GM18907 (cell line): ENCODE data around the gene PPP2R5D.

Source experiments
- ATAC-seq: cut with Tn5 transposase; IDR thresholded peaks from one replicate; pipeline ENCODE4 v1.9.1; 2021; ENCODE audit warnings: mild to moderate bottlenecking, moderate library complexity; ENCODE audit not compliant: unreplicated experiment

PPP2R5D gene

GRCh38 chr6:43053545-43054205 lies 69.3 kb downstream of the PPP2R5D start, which contains the start of gene CUL7:
Gene CUL7 (minus strand): TSS chr6:43053851. CDS start chr6:43052788, 1,063 bp downstream.
- ATAC-seq: peak; percentile 78

DNA sequence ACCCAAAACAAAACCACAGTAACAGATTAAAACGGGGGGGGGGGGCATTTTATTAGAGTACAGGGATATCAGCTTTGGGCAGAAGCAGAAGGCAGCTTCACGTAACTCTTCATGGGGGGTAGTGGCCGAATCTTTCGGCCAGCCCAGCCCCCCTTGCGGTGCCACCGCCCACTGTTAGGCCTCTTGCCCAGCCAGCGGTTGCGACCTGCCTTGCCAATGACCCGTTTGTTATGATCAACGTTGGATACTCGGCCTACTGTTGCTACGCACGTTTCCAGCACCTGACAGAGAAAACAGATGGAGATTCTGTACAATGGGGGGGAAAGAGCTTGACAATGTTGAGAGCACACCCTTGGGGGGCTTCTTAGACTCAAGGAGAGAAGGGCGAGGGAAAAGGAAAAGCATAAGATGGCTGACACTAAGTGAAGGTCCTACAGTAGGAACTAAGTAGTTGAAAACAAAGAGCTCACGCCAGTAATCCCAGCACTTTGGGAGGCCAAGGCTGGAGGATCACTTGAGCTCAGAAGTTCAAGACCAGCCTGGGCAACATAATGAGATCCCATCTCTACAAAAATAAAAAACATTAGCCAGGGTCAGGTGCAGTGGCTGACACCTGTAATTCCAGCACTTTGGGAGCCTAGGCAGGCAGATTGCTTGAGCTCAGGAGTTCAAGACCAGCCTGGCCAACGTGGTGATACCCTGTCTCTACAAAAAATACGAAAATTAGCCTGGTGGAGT lies 70.0 kb downstream of the PPP2R5D start:
- ATAC-seq: no peak

DNA sequence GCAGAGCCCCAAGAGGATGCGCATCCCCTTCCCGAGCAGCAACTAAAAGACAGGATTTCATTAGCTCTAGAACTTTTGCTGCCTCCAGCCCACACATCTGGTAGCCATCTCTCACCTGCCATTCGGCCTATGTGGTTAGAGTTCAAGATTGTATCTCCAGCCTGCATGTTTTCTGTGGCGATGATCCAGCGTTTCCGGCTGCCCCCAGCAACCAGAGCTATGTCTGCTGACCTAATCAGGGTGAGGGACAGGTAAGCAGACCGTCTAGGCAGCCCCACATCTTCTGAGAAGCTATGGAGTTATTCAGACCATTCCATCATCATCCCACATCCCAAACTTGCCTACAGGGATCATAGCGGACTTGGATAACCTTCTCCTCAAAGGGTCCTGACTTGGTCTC lies 71.6 kb downstream of the PPP2R5D start:
- ATAC-seq: no peak

DNA sequence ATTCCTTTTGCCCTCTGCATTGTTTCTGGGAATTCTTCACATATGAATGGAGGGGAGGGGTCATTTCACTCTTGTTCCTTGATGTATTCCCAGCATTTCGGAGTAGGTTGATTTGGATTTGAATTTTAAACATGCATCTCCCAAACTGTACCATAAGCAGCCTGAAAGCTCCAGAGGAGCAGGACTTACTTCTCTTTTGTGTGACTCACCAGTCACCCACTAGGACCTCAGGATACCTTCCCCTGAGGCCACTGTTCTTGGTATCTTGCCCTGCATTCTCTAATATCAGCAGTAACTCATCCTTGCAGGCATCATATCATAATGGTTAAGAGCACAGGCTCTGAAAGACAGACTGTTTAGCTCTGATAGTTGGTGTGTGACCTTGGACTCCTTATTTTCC lies 74.2 kb downstream of the PPP2R5D start:
- ATAC-seq: no peak

GRCh38 chr6:43059168-43060033 lies 75.0 kb downstream of the PPP2R5D start, which contains the start of the genes KLC4 and MRPL2:
Gene KLC4 (plus strand): TSS chr6:43059631. CDS start chr6:43061336, 1,705 bp downstream.
Gene MRPL2 (minus strand): TSS chr6:43059434. CDS start chr6:43059381, 53 bp downstream.
- ATAC-seq: peak; percentile 90

GRCh38 chr6:43060034-43060754 lies 75.8 kb downstream of the PPP2R5D start:
- no peak for ATAC-seq

GRCh38 chr6:43060755-43061633 lies 76.6 kb downstream of the PPP2R5D start:
- ATAC-seq: no peak

DNA sequence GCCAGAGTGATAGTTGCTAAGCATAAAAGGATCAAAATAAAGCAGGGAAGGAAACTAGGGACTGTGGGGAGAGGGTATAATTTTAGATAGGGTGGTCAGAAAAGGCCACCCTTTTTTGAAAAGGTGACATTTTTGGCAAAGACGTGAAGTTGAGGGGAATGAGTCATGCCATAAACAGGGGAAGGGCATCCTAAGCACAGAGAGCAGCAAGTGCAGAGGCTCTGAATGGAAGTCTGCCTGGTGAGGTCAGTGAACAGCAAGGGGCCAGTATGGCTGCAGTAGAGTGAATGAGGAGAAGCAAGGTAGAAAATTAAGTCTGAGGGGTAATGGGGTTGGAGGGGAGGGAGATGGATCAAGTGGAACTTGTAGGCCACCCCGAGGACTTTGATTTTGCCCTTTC lies 77.5 kb downstream of the PPP2R5D start:
- no peak for ATAC-seq
